Measurements from ENCODE around the gene MREG. TPM values are rescaled to one million over a fixed set of nuclear protein-coding genes. Genes with fewer than 3 reads are reported as not detected.
A peak's percentile ranks its signal among the peaks of the same experiment; 100 is the strongest.

The MREG gene
- total and polyA plus RNA-seq, 10 of the 15 experiments (the other 5 are each of a cell fraction or from before 2014, with no cell fraction given), result 6.9 to 45.0 (median 28.5) TPM

- no peak for TF ChIP-seq NKRF (conservative IDR thresholded peaks at IDR 0.05)
- TF ChIP-seq NBN (IDR thresholded peaks at IDR 0.05), result no peak
- no peak for TF ChIP-seq PML (IDR thresholded peaks at IDR 0.05; ENCODE audit: low read length)
- no peak for TF ChIP-seq YBX1 (IDR thresholded peaks at IDR 0.05)
- TF ChIP-seq, protein P1, sequence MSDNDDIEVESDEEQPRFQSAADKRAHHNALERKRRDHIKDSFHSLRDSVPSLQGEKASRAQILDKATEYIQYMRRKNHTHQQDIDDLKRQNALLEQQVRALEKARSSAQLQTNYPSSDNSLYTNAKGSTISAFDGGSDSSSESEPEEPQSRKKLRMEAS (IDR thresholded peaks at IDR 0.05; ENCODE audit: low read depth, low read length), result no peak
- TF ChIP-seq, protein P2, sequence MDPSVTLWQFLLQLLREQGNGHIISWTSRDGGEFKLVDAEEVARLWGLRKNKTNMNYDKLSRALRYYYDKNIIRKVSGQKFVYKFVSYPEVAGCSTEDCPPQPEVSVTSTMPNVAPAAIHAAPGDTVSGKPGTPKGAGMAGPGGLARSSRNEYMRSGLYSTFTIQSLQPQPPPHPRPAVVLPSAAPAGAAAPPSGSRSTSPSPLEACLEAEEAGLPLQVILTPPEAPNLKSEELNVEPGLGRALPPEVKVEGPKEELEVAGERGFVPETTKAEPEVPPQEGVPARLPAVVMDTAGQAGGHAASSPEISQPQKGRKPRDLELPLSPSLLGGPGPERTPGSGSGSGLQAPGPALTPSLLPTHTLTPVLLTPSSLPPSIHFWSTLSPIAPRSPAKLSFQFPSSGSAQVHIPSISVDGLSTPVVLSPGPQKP (IDR thresholded peaks at IDR 0.05; ENCODE audit: low read depth, low read length), result no peak
- TF ChIP-seq SREBF2 (IDR thresholded peaks at IDR 0.05; ENCODE audit: low read length), result no peak
- no peak for TF ChIP-seq BMI1 (IDR thresholded peaks at IDR 0.05; ENCODE audit: borderline replicate concordance)
- TF ChIP-seq NFIC (IDR thresholded peaks at IDR 0.05; ENCODE audit: low read depth, low read length), result 0 out of 2 replicates have a peak, but pooled peaks have one; percentile 52
- TF ChIP-seq SP1 (IDR thresholded peaks at IDR 0.05; ENCODE audit: low read depth, low read length), result no peak
- TF ChIP-seq, protein P3, sequence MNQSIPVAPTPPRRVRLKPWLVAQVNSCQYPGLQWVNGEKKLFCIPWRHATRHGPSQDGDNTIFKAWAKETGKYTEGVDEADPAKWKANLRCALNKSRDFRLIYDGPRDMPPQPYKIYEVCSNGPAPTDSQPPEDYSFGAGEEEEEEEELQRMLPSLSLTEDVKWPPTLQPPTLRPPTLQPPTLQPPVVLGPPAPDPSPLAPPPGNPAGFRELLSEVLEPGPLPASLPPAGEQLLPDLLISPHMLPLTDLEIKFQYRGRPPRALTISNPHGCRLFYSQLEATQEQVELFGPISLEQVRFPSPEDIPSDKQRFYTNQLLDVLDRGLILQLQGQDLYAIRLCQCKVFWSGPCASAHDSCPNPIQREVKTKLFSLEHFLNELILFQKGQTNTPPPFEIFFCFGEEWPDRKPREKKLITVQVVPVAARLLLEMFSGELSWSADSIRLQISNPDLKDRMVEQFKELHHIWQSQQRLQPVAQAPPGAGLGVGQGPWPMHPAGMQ (IDR thresholded peaks at IDR 0.05; ENCODE audit: borderline replicate concordance), result no peak
- TF ChIP-seq CHD2 (IDR thresholded peaks at IDR 0.05; ENCODE audit: borderline replicate concordance, low read depth, low read length), result no peak
- no peak for TF ChIP-seq SUZ12 (IDR thresholded peaks at IDR 0.05; ENCODE audit: unreplicated experiment)
- 0 out of 2 replicates have a peak, but pooled peaks have one; percentile 26 for TF ChIP-seq CREM (IDR thresholded peaks at IDR 0.05; ENCODE audit: low read depth)
- TF ChIP-seq LARP7 (IDR thresholded peaks at IDR 0.05), result no peak
- TF ChIP-seq CBX5 (IDR thresholded peaks at IDR 0.05; ENCODE audit: low read depth), result no peak
- no peak for TF ChIP-seq SMARCA5 (IDR thresholded peaks at IDR 0.05)
- no peak for TF ChIP-seq POLR2A (IDR thresholded peaks at IDR 0.05; ENCODE audit: low read depth, low read length)
- TF ChIP-seq IKZF2 (IDR thresholded peaks at IDR 0.05), result peak; percentile 46 to 56
- TF ChIP-seq, protein P4, sequence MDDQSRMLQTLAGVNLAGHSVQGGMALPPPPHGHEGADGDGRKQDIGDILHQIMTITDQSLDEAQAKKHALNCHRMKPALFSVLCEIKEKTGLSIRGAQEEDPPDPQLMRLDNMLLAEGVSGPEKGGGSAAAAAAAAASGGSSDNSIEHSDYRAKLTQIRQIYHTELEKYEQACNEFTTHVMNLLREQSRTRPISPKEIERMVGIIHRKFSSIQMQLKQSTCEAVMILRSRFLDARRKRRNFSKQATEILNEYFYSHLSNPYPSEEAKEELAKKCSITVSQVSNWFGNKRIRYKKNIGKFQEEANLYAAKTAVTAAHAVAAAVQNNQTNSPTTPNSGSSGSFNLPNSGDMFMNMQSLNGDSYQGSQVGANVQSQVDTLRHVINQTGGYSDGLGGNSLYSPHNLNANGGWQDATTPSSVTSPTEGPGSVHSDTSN (IDR thresholded peaks at IDR 0.05; ENCODE audit: insufficient replicate concordance, low read depth, low read length), result no peak
- no peak for TF ChIP-seq CEBPZ (IDR thresholded peaks at IDR 0.05; ENCODE audit: low read depth, low read length)
- TF ChIP-seq, protein P5, sequence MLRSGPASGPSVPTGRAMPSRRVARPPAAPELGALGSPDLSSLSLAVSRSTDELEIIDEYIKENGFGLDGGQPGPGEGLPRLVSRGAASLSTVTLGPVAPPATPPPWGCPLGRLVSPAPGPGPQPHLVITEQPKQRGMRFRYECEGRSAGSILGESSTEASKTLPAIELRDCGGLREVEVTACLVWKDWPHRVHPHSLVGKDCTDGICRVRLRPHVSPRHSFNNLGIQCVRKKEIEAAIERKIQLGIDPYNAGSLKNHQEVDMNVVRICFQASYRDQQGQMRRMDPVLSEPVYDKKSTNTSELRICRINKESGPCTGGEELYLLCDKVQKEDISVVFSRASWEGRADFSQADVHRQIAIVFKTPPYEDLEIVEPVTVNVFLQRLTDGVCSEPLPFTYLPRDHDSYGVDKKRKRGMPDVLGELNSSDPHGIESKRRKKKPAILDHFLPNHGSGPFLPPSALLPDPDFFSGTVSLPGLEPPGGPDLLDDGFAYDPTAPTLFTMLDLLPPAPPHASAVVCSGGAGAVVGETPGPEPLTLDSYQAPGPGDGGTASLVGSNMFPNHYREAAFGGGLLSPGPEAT (IDR thresholded peaks at IDR 0.05; ENCODE audit: low read depth), result no peak
- no peak for TF ChIP-seq ZNF217 (IDR thresholded peaks at IDR 0.05)
These were observed 20.1 kb upstream of the MREG start (continued) for GRCh38 chr2:216033403-216033802.
